Glomerular endothelial cell (primary cell): ENCODE data around the gene STARD13. TPM values are rescaled to one million over a fixed set of nuclear protein-coding genes. Genes with fewer than 3 reads are reported as not detected.
"Not testable (repeated sequence)": the region's sequence is repeated elsewhere in the genome, so short reads cannot be mapped to it uniquely, and the experiment has no call there.

Source experiments
- DNase-seq: peaks from one replicate; pipeline ENCODE4 v3.0.0-alpha.2; 2011; ENCODE audit warnings: low read depth, low spot score; ENCODE audit errors: extremely low read depth
- total RNA-seq: library from RNA; depleted of rRNA; stranded (reverse); fragments of >200 nt; gene quantifications from 2 replicates; pipeline ENCODE4 v1.2.3, GENCODE V29; 2015

Gene STARD13
- total RNA-seq, 1 donor from 2014 or later: 28.4 TPM

DNA sequence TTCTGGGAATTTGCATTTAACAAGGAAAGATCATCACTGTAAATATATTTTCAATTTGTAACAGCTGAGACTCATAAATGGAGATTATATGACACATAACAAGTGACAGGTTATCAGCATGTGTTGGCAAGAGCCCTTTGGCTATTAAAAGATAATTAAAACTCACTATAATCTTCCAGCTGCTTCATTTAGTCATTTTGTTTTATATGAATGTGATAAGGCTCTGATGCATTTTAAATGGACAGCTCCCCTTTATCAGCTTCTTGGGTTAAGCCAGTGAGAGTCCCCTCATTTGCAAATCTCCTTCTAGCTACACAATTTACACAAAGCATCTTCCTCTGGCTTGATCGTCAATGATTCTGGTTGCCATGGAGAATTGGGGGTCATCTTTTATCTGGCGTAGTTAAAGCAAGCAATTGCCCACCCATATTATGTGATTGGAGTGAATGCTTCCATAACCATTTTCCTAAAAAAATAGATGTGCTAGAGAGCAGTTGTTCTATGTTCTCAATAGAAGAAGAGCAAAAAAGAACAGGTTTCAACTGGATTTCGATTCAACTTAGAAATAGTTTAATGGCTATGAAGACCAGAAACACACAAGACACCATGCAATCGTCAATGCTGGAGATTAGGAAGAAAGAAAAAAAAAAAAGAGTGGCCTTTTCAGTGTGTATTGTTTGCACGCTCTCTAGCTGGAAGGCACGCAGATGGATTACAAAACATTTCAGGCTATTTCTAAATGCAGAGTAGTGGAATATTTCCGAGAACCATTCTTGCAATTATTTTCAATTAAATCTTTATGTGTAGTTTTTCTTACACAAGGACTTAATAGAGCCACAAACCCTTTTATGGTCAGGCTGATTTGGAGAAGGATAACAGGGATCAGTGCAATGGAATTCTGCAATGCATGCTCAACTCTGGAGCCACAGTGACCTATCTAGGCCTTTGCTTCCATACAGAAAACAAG, 27.4 kb downstream of the STARD13 start:
- no peak for DNase-seq

DNA sequence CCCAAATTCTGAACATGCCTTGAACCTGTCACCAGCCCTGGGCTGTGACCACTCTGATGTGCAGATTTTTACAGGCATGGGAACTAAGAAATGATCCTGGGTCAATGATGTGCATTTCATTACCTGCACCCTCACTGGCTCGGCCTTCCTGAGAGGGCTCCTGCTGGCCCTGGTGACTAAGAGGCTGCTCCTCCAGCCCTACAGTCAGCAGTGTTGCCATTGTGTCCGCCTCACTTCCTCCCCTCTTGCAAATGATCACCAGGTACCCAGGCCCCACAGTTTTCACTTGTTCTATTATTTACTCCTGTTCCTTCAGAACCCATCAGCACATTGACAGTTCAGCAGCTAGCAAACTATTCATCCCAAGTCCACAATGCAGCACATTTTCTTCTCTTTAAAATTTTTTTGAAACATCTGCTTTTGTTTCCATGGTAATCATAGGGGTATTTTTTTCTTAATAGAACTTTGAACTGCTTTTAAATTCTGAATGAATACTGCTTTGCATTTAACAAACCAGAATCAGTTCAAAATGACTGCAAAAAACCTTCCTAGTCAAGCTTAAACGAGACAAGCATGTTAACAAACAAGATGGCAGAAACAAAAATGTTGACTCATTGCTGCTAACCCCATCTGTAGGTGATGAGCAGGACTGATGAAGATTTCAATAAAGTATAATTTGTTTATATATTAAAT, 29.3 kb downstream of the STARD13 start:
- no peak for DNase-seq

DNA sequence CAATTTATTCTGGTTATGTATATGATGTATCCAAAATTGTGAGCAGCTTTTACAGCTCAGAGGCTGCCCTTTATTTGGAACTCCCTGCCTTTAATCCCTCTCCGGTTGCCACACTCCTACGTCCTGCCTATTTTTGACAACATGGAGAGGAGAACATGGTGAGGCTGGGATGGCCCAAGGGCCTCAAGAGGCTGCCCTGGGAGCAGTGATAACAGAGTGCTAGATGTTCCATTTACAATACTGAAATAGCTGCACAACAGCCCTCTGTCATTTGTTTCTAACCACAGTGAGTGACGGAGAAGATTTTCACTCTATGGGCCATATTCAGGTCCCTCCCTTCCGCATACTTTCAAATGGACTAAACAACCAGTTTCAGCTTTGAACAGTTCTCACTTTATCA, 33.4 kb downstream of the STARD13 start:
- DNase-seq: no peak

DNA sequence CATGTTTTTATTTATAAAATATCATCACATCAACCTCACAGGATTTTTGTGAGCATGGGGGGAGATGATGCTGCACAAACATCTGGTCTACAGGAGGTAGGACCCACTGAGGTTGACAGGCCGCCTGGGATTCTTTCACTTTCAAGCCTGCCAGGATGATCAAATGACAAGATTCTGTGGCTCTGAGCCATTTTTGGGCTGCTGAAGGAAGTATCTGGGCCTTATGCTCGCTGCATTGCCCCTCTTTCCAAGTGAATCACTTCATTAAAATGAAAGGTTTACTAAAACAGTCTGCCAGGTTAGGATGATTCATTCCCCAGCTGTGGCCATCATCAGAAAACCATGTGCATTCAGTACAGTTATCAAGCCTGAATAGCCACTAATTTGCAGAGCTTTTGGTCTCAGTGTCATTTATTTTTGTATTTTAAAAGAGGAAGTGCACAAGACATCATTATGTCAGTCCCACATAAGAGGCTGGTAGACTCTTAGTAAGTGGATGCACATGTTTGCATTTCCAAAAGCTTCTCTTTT, 34.4 kb downstream of the STARD13 start:
- DNase-seq: peak; percentile 47

DNA sequence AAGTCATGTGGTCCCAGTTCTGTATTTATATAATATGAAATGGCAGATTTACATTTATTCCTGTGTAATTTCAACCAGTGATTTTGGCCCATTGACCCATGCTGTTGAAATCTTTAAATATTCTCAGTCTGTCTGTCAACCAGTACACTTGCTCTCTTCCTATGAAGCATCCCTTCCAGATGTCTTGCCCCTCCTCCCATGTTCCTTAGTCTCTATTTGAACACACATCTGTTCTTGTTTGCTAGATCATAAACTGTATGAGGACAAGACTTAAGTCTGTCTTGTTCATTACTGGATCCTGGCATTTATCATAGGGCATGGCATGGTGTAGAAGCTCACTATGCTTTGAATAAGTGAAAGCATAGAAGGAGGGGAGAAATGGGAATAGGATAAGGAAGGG, 34.9 kb downstream of the STARD13 start:
- no peak for DNase-seq

DNA sequence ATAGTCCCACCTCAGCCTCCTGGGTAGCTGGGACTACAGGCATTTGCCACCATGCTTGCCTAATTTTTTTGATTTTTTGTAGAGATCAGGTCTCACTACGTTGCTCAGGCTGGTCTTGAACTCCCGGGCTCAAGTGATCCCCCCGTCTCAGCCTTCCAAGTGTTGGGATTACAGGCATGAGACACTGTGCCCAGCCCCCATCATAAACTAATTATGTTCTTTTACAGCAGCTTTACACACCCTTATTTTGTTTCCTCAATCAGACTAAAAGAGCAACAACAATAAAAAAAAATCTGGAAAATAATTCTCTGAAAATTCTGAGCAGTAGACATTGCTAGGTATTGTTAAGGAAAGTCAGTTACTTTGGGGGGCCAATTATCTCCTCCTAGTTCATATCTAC, 35.7 kb downstream of the STARD13 start:
- no peak for DNase-seq

DNA sequence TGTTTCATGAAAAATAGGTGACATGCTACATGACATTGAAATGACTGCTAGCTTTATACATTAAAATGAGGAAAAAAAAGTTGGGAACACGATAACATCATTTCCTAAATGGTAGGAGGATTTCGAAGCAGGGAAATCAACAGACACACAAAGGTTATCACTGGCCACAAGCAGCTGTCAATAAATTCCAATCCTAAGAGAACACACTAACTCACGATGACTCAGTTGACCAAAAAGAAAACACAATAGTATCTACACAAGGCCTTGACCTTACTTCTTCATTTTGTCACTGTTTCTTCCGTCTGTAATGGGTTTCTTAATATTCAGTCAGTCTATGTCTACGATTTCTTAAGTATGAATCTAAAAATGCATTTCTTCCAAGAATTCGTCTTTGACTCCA, 36.5 kb downstream of the STARD13 start:
- peak; percentile 66 for DNase-seq

DNA sequence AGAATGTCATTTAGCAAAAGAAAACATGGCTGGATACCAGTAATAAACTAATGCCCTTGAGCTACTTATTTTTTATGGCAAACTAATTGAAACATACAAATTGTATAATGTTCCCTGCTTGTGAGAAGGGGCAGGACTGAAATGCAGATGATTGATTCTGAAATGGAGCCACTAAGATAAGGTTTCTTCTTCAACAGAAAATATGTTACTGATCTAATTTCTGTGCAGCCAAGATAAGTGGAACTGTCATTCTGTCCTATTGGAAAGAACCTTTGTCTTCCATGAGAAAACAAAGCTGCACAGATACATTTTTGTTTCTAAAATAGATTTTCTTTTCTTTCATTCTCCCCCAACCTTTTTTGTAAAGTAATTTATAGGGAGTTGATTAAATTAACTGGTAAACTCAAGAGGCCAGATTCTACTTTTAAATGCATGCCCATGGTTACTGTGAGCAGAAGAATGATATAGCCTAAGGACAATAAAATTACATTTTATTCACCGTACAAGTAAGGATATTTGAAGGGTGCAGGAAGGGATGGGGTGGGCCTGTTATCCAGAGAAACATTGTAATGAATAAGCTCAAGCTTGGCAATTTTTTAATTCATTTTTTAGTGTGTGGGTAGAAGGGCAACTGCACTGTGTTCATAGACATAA, 39.9 kb downstream of the STARD13 start:
- DNase-seq: no peak

DNA sequence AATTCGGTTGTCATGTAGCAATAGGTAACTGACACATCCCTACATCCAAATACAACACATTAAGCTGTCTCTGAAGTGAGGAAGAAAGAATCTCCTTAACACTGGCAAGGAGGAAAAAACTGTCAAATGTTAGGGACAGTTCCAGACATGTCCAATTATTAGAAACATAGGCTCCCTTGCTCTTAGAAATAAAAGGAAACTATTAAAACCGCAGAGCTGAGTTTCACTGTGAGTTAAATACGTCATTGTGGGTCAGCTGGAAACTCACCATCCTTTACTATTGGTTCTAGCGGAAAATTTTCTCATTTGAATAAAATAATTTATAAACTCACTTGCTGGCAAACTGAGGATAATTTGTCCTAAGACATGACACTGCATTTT, 40.7 kb downstream of the STARD13 start:
- DNase-seq: no peak

DNA sequence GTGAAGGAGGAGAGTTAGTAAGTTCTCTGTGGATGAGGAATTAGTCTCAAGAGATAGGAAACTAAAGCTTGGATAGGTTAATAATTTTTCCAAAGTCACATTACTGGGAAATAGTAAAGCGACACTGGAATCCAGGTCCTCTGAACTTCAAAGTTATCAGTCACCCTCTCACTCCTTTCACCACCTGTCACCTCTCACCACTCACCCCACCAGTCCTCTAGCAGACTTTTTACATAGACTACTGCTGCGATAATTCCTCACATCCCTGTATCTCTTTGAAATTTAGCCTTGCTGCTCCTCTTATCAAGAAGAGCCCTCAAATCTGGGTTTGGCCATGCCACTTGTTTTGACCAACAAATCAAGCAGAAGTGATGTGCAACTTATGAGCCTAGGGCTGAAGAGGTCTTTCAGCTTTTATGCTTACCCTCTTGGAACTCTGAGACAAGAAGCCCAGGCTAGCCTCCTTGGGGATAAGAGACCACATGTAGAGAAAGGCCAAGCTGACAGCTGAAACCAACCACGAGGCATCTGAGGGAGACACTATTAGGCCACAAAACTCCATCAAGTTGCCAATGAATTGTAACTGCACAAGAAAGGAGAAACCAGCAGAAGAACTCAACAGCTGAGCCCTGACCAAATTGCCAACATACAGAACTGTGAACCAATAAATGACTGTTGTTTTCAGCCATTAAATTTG, 41.2 kb downstream of the STARD13 start:
- DNase-seq: no peak

DNA sequence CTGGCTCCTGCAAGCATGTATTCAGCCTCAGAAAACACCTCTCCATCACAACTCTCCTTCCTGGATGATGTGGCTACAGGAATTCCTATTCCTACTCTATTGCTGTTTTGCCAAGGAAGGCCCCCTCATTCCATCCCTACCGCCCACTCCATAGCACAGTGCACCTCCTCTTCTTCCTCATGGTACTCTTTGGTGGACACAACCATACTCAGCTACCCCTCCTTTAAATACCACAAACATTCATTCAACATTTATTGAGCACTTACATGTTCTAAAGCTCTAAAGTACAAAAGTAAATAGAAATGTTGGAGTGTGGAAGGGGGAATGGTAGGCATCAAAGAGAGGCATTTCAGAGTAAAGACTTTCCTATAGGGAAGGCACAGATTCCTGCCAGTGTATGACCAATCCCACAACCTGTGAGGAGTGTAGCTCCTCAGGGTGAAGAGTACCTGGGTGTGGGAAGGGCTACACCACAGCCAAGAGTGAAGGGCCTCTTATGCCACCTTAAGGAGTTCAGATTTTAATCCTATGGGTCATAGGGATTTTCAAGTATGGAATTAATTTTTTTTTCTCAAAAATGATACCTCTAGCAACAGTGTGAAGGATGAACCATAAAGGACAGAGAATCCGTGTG, 42.5 kb downstream of the STARD13 start:
- DNase-seq: no peak

DNA sequence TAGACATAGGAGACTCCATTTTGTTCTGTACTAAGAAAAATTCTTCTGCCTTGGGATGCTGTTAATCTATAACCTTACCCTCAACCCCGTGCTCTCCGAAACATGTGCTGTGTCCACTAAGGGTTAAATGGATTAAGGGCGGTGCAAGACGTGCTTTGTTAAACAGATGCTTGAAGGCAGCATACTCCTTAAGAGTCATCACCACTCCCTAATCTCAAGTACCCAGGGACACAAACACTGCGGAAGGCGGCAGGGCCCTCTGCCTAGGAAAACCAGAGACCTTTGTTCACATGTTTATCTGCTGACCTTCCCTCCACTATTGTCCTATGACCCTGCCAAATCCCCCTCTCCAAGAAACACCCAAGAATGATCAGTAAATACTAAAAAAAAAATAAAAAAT, 43.2 kb downstream of the STARD13 start:
- DNase-seq: not testable (repeated sequence)

DNA sequence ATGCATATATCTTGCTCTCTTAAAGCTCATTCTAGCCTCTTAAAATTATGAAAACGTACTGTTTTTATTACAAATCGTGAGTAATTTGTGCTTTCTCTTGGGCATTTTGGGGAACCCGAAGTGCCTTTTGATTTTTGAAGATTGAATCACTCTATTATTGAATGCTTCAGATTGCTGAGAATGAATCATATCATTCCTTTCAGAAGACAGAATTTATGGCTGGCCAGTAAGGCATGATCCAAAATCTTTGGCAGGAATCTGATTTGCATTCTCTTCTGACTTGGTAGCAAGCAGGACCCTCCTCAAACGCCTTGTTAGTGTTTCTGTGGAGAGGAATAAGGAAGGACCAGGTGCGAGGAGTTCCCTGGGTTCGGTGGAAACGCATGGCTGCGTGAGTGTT, 49.5 kb downstream of the STARD13 start:
- DNase-seq: no peak

DNA sequence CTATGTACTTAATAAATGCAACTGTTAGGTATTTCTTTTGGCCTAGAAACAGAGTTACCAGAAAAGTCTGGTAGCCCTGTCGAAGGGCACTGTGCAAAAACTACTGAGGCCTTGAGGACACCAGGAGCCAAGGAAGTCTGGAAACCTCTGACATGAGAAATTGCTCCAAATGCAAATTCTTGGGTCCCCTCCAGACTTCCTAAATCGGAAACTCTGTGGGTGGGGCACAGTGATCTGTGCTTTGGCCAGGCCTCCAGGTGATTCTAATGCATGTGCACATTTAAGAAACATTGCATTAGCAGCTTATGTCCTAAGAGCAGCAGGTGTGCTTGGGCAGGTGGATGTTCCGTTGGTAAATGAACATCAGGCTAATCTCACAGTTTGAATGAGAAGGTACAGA, 50.0 kb downstream of the STARD13 start:
- DNase-seq: no peak

DNA sequence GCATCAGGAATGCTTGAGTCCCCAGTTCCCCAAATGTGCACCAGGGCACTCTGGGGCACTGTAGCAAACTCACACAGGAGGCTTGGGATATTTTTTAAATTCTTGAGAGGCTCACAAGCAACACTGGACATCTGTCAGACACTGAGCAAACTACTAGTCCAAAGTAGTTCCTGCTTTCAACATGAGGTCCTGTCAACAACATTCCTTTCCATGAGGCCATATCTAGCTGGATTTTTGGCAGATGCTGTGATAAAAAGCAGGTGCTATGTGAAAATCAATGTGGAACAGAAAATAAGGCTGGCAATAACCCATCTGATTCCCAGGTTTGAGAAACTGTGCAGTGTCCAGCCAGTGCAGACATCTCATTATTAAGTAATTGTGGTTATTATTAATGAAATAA, 50.5 kb downstream of the STARD13 start:
- DNase-seq: no peak

DNA sequence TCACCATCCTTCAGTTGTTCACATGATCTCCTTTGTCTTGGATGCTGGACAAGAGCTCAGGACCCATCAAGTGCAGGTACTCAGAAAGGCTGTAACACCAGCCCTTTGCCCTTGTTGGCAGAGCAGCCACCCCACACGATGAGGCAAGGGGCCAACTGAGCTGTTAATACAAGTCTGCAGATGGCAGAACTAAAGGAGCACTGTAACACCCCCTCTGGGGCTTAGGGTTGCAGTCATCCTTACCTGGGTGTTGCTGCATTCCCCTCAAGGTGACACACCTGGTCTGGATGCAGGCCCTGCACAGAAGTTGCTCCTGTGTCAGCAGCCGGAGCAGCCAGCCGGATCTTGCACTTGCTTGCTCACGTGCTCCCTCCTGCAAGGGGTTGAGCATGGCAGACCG, 52.0 kb downstream of the STARD13 start:
- no peak for DNase-seq

DNA sequence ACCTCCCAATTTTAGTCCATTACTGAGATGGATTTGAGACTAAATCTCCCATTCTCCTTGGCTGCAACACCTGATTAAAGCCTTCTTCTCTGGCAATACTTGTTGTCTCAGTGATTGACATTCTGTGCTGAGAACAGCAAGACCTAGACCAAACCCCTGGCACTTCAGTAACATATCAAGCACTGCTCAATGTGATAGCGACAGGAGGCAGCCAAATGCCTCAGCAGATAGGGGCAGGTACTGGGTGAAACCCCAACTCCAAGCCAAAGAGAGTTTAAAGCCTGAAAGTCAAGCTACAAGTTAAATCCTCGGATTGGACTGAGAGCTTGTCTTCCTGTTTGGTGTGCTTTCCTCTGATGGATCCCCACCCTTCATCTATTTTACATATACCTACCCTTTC, 52.7 kb downstream of the STARD13 start:
- DNase-seq: no peak

DNA sequence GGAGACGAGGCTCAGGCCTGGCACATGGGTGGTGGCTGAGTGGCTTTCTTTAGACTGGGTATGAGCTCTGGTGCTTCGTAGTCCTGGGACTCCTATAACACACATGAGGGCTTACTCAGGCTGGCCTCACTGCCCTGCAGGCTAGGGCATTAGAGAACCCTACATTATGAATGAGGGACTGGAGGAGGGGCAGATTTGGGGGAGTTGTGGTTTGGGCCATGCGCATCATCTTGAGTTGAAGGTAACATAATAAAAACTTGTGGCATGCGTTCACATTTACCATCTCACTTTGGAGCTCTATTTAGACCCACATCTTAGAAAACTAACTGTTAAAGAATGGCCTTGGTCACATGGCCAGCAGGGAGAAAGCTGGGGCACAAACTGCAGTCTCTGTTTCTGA, 54.2 kb downstream of the STARD13 start:
- DNase-seq: no peak

DNA sequence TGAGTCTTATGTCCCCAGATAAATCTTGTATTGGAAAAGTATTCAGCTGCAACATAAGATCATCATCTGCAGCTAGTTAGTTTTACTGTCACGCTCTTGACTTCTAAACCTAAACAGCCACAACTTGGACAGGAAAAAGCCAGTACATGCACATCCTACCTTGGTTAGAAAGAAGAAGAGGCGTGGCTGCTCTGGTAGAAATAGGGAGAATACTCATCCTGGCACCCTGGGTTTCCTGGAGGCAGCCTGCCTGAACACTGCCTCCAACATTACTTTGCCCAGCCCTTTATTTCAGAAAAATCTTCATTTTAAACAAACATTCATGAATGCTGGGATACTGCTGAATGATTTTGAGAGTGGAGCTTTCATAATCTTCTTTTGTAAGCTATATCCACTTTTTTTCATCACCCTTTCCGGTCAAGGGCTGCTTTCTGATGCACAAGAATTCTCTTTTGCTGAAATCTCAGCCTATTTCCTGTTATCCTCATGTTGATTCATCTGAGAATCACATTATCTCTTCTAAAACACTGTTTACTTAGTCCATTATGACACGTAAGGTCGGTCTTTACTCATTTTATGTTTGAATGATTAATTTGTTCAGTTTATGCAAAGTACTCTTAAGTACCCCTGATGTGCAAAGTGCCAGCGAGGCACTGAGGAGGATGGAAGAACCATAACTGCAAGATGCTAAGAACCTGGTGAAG, 55.2 kb downstream of the STARD13 start:
- no peak for DNase-seq
